ENCODE data around the gene USF2. TPM values are rescaled to one million over a fixed set of nuclear protein-coding genes. Genes with fewer than 3 reads are reported as not detected.

The USF2 gene
- total and polyA plus RNA-seq, 10 donors: 132 to 206 (median 154) TPM

DNA sequence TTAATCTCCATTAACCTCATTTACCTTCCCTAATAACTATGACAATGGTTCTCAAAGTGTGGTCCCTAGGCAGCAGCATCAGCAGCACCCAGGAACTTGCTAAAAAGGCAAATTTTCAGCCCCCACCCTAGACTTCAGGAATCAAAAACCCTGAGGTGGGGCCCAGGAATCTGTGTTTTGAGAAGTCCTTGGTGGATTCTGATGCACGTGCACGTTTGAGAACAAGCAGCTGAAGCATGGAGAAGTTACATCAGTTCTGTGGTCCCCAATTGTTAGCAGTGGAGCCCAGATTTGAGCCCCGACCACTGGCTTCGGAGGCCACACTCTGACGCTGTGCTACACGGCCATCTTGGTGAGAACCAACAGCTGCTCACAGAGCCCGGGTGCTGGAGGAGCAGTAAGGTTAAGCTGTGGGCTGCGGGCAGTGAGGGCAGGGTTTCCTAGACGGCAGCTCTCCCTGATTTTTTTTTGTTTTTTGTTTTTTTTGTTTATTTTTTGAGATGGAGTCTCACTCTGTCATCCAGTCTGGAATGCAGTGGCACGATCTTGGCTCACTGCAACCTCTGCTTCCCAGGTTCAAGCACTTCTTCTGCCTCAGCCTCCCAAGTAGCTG lies 46.2 kb downstream of the USF2 start:
- TF ChIP-seq, protein P1, sequence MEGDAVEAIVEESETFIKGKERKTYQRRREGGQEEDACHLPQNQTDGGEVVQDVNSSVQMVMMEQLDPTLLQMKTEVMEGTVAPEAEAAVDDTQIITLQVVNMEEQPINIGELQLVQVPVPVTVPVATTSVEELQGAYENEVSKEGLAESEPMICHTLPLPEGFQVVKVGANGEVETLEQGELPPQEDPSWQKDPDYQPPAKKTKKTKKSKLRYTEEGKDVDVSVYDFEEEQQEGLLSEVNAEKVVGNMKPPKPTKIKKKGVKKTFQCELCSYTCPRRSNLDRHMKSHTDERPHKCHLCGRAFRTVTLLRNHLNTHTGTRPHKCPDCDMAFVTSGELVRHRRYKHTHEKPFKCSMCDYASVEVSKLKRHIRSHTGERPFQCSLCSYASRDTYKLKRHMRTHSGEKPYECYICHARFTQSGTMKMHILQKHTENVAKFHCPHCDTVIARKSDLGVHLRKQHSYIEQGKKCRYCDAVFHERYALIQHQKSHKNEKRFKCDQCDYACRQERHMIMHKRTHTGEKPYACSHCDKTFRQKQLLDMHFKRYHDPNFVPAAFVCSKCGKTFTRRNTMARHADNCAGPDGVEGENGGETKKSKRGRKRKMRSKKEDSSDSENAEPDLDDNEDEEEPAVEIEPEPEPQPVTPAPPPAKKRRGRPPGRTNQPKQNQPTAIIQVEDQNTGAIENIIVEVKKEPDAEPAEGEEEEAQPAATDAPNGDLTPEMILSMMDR (IDR thresholded peaks at IDR 0.05 in 8 of 11, conservative IDR thresholded peaks at IDR 0.05 in 3 of 11): no peak
- TF ChIP-seq POLR2A (IDR thresholded peaks at IDR 0.05): no peak
- TF ChIP-seq POLR2AphosphoS5 (IDR thresholded peaks at IDR 0.05): no peak
- intact Hi-C loops (cut with DNase I; ENCODE audit: low total_unique reads): no loop called here
- no peak for DNase-seq
- 63 to 81% (median 77%) methylated on average over 10 of the region's 10 CpGs for WGBS, 5 donors
- Histone ChIP-seq H3K4me1 (peaks cover 19 to 100% (median 36%) of the 10 kb centered on the region in 6 donors), H3K36me3 (no peaks in the 10 kb centered on the region), H3K9me3 (no peaks in the 10 kb centered on the region), H3K27me3 (replicated peaks in 1 of 7) (no peaks in the 10 kb centered on the region), H3K4me3 (no peak overlapping the region), H3K27ac (no peak overlapping the region)

DNA sequence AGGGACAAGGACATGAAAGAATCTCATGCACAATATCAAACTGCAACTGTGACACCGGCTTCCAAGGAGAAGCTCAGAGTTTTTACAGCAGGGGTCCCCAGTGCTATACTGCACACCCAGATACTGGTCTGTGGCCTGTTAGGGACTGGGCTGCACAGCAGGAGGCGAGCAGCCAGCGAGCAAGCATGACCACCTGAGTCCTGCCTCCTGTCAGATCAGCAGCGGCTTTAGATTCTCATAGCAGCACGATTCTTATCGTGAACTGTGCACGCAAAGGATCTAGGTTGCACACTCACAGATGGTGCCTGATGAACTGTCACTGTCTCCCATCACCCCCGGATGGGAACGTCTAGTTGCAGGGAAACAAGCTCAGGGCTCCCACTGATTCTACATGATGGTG lies 47.1 kb downstream of the USF2 start:
- Histone ChIP-seq H3K36me3 (no peaks in the 10 kb centered on the region), H3K4me3 (no peak overlapping the region), H3K9me3 (no peaks in the 10 kb centered on the region), H3K27me3 (replicated peaks in 1 of 7) (no peaks in the 10 kb centered on the region), H3K4me1 (peaks cover 24 to 100% (median 45%) of the 10 kb centered on the region in 6 donors), H3K27ac (peak overlapping the region in 3 of 8 donors; percentile 48 to 82 (median 72))
- no peak for DNase-seq
- intact Hi-C loops (cut with DNase I; ENCODE audit: low total_unique reads): no loop called here
- WGBS, 5 donors: 81 to 89% (median 86%) methylated on average over 9 of the region's 9 CpGs
- TF ChIP-seq POLR2AphosphoS5 (IDR thresholded peaks at IDR 0.05): no peak
- no peak for TF ChIP-seq POLR2A (IDR thresholded peaks at IDR 0.05)
- TF ChIP-seq, protein P1 (IDR thresholded peaks at IDR 0.05 in 8 of 11, conservative IDR thresholded peaks at IDR 0.05 in 3 of 11): no peak

DNA sequence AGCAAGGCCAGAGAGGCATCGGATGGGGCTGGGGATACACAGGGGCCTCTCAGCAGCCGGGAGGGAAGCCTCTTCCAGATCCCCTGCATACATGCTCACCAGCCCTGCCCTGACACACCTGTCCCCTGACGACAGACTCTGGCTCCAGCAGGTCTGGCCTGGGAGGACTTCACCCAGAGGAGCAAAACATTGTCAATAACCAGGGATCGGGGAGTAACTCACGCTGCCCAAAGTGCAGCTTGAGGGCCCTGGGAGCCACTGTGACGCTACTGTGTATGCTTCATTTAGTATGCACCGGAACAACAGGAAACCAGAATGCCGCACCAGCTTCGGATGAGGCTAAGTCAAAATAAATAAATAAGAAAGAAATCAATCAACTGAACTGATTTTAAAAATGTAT lies 47.8 kb downstream of the USF2 start:
- peaks cover 0 to under 1% (median 0%) of the 10 kb centered on the region in 8 donors for H3K9me3 ChIP-seq
- no peak overlapping the region for H3K4me3 ChIP-seq
- DNase-seq: no peak
- intact Hi-C loops (cut with DNase I; ENCODE audit: low total_unique reads): no loop called here
- peaks cover 24 to 100% (median 50%) of the 10 kb centered on the region in 6 donors for H3K4me1 ChIP-seq
- H3K27ac ChIP-seq: peak overlapping the region in 5 of 8 donors; percentile 72 to 83 (median 82)
- TF ChIP-seq, protein P1 (IDR thresholded peaks at IDR 0.05 in 8 of 11, conservative IDR thresholded peaks at IDR 0.05 in 3 of 11): no peak
- TF ChIP-seq POLR2AphosphoS5 (IDR thresholded peaks at IDR 0.05) (peak in 1 of 3 donors; percentile 43), POLR2A (IDR thresholded peaks at IDR 0.05) (no peak)
- H3K27me3 ChIP-seq (replicated peaks in 1 of 7): no peaks in the 10 kb centered on the region
- no peaks in the 10 kb centered on the region for H3K36me3 ChIP-seq
- WGBS, 5 donors: 76 to 87% (median 78%) methylated on average over 9 of the region's 9 CpGs

DNA sequence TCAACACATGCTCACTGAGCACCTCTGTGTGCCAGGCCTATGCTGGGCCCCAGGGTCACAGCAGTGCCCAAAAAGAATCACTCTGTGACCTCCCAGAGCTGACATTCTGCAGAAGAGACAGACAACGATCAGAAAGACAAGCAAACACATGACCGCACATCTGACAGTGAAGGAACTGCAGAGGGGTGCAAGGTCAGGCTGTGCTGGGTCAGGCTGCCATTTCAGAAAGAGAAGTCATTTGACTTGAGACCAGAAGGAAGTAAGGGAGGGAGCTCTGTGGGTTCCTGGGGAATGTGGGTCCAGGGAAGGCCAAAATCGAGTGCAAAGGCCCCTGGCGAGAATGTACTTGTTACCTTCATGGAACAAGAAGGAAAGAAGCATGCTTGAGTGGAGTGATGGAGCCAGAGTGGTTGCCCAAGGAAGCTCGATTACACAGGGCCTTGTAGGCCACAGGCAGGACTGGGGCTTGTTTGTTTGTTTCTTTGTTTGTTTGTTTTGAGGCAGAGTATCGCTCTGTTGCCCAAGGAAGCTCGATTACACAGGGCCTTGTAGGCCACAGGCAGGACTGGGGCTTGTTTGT lies 48.8 kb downstream of the USF2 start:
- peaks cover 0 to 9% (median 2%) of the 10 kb centered on the region in 8 donors for H3K9me3 ChIP-seq
- no peaks in the 10 kb centered on the region for H3K27me3 ChIP-seq (replicated peaks in 1 of 7)
- H3K36me3 ChIP-seq: no peaks in the 10 kb centered on the region
- TF ChIP-seq, protein P1 (IDR thresholded peaks at IDR 0.05 in 8 of 11, conservative IDR thresholded peaks at IDR 0.05 in 3 of 11): no peak
- TF ChIP-seq POLR2A (IDR thresholded peaks at IDR 0.05) (no peak), POLR2AphosphoS5 (IDR thresholded peaks at IDR 0.05) (no peak)
- H3K4me3 ChIP-seq: no peak overlapping the region
- intact Hi-C loops (cut with DNase I; ENCODE audit: low total_unique reads): no loop called here
- no peak for DNase-seq
- H3K4me1 ChIP-seq: peaks cover 24 to 100% (median 57%) of the 10 kb centered on the region in 6 donors
- 51 to 61% (median 53%) methylated on average over 7 of the region's 7 CpGs for WGBS, 5 donors
- H3K27ac ChIP-seq: peak overlapping the region in 6 of 8 donors; percentile 38 to 83 (median 78)
